HG03439 (cell line): ENCODE data around the gene SORCS1.
"Not testable (repeated sequence)": the region's sequence is repeated elsewhere in the genome, so short reads cannot be mapped to it uniquely, and the experiment has no call there.

Experiments used
- ATAC-seq: cut with Tn5 transposase; IDR thresholded peaks from one replicate; pipeline ENCODE4 v1.9.1; 2021; ENCODE audit warnings: mild to moderate bottlenecking, moderate library complexity; ENCODE audit not compliant: unreplicated experiment

The SORCS1 gene

DNA sequence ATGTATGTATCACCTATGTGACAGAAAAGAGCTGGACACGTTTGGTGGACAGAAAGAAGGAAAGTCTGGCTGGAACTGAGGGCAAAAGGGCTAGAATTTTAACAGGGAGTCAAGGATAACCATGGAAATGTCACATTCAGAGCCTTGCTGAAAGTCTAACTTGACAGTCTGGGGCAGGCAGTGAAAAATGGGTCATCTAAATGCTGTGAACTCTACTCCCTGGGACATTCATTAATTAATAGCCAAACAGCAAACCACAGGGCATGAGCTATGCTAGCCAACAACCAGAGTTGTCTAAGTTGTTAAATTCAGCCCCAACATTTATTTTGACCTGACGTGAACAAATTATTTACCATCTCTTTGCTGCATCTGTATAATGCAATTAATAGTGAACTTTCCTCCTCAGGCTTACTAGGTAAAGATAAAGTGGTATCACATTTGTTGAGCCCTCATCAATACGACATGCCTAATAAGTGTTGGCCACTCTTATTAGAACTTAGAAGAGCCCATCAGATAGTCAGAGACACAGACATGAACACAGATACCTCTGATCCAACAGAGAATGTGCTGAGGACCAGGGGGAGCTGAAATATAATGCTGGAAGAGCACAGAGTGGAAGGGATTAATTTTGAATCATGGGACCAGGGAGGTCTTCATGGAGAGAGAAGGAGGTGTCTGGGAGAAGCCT is 109.9 kb downstream of the SORCS1 start:
- ATAC-seq, result no peak

DNA sequence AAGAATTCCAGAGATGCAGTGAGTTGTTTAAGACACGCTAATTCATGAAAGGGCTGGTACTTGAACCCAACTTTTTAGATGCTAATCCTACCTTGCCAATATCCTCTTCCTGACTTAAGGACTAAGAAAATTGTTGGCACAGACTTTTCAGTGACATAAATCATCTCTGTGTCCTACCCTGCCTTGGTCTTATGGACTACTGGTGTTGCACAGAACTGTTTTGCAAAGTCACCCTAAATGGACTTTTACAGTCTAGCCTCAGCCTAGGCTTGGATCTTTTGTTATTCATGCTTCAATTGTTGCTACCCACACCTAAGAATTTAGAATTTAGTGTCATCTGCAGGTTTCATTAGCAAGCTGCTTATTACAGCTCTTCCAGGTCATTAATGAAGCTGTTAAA is 112.7 kb downstream of the SORCS1 start:
- no peak for ATAC-seq

DNA sequence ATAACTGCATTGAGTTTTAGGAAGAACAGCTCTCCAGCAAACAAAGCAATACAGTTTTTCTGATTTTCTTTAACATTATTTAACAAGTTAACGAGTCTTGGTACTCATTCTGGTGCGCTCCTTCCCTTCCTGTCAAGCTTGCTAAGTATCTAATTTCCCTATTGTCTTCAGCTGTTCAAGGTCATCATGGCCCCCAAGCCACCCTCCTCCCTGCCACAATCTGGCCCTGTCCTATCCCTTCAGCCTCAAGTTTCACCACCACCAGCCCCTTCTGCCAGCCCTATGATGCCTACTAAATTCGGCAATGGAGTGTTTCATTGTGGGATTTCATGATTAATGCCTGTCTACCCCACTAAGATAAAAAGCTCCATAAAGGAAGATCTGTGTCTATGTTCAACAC is 121.0 kb downstream of the SORCS1 start:
- ATAC-seq, result no peak

DNA sequence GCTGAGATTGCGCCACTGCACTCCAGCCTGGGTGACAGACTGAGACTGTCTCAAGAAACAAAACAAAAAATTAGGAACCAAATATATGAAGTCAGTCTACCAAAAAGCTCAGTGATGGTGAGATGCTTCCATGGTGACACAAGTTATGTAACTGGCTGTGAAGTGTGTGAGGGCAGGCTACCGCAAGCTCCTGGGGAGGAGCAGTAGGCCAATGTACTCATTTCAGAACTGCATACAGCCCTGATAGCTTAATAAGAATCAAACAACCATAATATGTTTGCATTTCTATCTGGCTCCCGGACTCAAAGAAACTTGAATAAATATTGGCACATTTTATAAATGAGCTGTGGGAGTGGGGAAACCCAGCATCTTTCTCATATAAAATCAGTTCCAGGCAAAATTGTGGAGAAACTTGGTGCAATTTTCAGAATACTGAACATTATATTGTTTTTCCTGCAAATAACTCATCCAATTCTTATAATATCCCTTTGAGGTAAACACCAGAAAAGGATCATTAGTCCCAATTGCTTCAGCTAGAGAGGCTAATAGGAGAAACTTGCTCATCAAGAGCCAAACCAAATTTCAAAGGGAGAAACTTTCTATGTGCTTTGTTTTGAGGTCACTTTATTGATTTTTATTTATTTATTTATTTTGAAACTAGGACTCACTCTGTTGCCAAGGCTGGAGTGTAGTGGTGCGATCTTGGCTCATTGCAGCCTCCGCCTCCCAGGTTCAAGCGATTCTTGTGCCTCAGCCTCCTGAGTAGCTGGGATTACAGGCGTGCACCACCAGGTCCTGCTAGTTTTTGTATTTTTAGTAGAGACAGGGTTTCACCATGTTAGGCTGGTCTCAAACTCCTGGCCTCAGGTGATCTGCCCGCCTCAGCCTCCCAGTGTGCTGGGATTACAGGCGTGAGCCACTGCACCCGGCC is 127.0 kb downstream of the SORCS1 start:
- no peak for ATAC-seq

DNA sequence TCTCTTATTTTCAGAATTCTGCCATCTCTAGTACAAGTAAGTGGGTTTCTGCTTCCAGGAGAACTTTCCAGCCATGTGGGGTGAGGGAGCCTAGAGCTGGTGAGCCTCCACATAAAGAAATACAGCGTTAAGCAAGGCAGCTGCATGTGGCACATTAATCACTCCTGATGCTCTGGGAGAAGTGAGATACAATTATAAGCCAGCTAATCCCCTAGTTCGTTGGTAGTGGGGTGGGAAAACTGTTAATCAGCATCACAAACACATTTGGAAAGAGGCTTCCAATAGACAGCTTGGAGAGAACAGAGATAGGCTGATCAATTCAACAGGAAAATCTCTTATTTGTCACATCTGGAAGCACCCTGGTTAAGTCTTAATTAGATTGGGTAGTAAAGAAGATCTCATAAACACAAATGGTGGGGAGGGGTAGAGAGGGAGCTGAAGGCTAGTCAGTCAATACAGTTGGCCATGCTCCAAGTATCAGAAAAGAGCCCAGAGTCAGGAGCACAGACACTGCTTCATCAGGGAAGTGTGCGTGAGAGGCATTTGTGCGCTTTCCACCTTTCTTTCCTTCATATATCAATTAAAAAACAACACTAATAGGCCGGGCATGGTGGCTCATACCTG is 130.6 kb downstream of the SORCS1 start:
- ATAC-seq, result no peak

DNA sequence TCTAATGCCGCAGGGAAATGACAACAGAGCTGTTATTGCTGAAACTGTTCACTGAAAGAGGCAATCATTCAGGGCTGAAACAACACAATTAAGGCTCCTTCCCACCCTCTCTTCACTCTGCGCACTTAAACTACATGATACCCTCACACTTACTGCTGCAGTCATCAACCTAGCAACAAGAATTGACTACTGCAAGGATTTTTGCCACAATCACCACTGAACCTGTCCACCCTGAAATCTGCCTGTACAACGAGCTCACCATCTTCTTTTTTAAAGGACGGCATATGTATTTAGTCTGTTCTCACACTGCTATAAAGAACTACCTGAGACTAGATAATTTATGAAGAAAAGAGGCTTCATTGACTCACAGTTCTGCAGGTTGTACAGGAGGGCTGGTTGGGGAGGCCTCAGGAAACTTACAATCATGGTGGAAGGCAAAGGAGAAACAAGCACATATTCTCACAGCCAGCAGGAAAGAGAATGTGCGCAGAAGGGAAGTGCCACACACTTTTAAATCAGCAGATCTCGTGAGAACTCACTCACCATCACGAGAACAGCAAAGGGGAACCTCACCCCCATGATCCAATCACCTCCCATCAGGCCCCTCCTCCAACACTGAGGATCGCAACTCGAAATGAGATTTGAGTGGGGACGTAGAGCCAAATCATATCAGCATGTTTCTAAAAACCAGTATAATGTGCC is 131.7 kb downstream of the SORCS1 start:
- no peak for ATAC-seq

DNA sequence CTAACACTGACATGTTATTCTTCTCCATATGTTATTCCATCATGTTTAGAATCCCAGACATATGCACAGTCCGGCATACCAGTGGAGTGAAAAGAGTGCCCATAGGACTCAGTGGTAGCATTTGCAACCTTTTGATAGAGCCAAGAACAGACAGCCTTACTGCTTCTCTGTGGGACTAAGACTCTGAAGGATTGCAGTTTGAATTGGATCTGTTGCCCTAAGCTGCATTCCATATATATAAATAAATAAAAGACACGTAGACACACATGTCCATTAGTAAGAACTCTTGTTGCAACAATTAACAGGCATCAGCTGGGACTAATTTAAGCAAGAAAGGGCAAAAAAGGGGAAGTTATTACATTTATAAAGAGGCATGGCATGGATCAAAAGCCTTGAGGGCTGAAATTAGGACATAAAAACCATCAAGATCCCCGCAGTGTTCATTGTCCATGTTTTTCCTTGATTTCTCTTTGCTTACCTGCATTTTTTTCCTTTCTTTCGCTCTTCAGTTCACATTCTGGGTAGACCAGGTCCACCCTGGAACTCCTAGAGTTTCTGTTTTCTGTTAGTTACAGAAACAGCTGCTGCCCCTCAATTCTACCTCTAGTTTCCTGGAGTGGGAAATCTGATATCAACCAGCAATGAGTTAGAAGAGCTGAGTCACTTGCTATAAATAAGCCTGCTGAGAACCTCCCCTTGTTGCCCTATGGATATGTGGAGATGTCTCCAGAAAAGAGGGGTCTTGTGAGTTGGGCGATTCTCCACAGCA is 132.4 kb downstream of the SORCS1 start:
- no peak for ATAC-seq

DNA sequence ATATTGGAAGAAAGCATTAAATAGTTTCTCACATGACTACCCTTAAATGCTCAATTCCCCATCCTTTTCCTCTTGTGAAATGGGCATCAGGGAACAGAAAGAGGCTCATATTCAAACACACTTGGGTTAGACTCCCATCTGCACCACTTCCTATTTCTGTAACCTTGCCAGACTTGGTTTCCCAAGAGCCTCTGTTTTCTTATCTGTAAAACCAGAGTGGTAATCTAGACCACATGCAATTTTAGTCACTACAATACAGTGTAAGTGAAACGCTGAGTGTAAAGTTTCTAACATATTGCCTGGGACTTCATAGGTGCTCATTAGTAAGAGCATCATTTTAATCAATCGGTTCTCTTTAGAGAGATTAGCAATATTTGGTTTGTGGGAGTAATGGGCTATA is 136.3 kb downstream of the SORCS1 start:
- no peak for ATAC-seq

DNA sequence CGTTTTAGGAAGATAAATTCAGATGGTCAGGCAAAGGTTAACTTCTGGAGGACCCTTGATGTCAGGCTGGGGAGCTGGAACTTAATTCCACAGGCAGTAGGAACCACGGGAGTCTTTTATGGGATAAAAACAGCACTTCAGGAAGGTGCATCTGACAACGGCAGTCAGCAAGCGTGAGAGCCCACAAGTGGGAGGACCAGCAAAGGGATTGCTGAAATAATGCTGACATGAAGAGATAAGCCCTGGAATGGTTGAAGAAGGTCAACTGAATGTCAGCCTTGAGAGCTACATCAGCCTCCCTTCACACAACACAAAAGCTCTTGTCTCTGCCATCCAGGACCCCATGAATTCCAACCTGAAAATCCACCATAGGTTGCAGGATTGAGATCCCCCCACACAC is 138.8 kb downstream of the SORCS1 start:
- no peak for ATAC-seq

DNA sequence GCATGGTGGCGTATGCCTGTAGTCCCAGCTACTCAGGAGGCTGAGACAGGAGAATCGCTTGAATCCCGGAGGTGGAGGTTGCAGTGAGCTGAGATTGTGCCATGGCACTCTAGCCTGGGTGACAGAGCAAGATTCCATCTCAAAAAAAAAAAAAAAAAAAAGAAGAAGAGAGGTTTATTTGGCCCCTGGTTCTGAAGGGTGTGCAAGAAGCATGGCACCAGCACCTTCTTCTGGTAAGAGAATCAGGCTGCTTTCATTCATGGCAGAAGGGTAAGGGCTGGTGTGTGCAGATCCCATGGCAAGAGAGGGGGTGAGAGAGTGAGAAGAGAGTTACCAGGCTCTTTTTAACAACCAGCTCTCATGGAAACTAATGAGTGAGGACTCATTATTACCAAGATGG is 140.5 kb downstream of the SORCS1 start:
- ATAC-seq, result not testable (repeated sequence)

DNA sequence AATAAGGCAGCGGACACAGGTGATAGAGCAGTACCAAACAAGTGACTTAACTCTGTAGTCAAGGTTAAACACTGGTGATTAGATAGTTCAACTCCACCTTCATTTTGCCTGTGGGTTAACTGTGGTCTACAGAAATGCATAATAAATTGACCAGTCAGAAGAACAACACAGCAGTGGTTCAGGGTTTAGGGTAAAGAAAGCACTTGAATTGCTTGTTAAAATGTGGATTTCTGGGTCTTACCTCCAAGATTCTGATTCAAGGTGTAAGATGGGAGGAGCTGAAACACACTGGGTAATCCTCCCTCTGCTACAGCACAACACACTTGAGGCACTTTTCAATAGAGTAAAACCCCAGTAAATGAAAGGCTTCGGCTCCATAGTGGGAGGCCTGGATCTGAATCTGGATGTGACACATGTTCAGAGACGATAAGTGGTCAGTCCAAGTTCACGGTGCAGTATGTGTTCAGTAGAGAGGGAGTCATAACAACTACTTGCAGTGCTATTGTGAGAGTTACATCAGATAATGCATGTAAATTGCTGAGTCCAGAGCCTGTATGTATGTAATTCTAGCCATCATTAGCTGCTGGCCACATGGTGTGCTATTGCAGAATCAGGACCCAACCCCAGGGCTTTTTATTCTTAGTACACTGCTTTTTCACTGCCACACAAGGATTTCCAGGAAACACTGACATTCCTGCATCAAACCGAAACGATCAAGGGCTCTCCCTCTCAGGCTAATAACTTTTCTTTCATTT is 141.7 kb downstream of the SORCS1 start:
- no peak for ATAC-seq

DNA sequence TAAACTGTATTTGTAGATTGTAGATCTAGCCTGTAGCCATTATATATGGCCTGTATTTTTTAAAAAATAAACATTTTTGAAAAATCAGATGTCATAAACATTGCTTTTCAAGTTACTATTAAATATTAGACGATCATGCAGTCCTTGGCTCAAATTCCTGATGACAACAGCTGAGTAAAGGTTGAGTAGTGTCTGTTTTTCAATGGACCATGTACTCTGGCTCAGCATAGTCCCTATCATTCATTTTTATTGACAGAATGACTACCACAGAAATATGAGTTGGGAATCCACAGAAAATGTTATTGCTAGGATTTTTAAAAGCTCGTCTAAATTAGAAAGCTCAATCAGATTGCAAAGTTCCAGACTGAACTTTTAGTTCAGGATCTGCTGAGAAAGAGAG is 145.4 kb downstream of the SORCS1 start:
- ATAC-seq, result no peak

DNA sequence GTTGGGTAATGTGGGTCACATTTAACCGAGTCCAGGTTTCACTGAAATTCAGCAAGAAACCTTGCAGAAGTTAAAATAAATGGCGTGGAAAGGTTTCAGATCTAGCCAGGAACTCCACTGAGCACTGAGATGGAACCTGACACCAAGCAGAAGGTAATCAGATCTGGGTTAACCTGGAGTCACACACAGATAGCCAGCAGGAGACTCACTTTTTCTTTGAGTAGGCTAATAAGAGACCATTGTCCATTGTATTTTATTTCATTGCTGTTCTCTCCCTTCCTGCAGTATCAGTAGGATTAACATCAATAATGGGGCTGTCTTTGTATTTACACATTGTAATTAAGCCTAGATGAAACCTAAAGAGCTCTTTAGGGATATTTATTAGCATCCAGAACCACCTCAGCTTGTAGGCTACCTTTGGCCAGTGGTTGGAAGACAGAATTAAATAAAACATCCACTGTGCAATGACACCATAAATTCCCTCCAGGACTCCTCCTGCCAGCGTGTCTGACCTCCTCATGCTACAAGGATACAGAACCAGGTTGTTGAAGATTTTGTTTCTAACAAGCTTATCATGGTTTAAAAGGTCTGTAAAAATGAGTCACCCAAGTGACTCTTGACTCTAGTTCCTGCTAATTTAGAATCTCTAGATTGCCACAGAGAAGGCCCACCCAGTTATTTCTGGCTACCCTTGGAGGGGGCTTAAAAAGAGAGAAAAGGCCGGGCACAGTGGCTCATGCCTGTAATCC is 151.1 kb downstream of the SORCS1 start:
- ATAC-seq, result no peak

DNA sequence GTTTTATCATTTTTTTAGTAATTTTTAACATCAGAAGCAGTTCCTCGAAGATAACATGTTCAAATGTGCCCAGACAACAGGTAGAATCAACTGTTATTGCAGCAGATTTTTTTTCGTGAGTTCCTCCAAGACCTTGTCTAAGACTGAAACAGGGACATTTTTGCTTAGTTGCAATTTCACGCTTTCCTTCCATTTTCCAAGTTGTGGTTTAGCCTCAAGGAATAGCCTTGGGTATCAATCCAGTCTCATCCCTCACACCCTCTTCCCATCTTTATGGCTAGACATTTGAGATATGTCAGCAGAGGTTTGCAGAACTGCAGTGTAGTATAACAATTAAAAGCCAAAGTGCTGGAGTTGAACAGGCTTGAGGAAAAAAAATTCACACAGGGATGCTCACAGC is 152.5 kb downstream of the SORCS1 start:
- ATAC-seq, result no peak

DNA sequence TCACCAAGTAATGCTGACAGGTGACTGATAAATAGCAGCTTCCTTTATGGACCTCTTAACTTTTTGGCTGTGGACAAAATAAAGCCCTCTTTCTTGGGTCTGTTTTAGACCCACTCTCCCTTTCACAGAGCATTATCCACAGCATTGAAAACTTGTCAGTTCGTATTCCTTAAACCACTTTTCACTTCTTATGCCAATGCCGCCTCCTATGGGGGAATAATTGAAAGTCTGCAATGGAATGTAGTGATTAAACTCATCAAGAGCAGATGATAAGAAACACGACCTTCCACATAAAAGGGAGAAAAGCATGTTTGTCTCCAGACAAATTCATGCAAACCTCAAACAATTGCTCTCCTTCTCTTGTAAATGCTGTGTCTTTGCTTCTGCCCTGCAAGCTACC is 153.4 kb downstream of the SORCS1 start:
- no peak for ATAC-seq

DNA sequence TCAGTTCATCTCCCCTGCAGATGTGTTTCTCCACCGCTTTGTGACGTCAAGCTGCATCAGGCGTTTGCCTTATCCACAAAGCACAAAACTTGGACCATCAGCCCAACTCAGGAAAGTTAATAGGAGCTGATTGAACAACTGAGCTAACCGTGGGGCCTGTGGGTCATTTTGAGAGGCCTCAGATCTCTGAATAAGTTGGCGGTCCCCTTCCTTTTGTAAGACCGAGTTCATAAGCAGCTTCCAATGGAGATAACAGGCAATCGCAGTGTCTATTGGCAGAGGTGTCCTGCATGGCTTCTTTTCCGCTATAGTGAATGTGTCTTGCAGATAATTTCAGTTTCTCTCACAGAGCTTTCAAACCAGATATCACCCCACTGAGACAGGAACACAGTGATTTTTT is 154.0 kb downstream of the SORCS1 start:
- no peak for ATAC-seq

DNA sequence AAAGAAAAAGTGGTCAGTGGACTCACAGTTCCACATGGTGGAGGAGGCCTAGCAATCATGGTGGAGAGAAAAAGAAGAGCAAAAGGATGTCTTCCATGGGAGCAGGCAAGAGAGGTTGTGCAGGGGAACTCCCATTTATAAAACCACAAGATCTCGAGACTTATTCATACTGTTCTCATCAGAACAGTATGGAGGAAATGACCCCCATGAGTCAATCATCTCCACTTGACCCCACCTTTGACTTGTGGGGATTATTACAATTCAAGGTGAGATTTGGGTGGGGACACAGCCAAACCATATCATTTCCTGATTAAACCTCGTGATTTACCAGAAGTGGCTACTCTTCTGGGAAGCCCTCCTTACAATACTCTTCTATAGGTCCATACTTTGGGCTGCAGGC is 160.1 kb downstream of the SORCS1 start:
- no peak for ATAC-seq

DNA sequence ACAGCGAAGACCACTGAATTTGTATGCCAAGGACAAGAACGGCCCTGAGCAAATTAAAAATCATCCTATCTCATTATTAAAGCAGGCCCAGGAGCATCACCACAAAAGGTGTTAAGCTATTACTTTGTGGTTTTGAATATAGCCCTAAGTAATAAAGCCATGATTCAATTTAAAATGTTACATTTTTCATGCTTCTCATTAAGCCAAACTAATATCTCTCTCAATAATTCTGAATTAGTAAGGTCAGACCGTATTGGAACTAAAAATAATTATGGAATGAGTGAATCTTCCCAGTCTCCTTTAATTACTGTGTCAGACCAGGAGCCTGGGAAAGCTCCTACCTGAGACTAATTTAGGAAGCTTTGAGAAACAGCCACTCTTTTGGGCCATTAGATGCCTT is 162.4 kb downstream of the SORCS1 start:
- no peak for ATAC-seq

DNA sequence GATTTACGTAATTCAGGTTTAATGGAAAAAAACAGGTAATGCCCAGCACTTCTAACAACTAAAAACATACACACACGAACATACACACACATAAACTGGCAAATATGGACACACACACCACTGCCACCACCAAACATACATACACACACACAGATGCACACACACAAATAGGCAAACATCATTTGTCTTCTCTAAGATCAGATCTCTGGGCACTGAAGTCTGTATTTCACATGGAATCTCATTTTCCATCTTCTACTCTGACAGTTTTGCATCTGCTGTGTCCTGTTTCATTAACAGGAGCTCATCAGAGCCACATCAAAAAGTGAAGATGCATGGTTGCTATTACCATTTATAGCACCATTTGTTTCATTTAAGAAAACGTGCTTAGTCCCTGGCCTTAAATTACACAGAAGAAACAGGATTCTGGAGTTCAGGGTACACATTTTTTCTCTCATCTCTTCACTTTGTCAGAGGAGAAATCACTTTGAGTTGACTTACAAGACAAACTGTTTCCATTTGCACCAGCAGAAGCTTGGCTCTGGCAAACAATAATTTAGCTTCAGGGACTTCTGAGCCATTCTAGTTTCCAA is 165.3 kb downstream of the SORCS1 start:
- ATAC-seq, result no peak
